GM12864 (cell line): Measurements from ENCODE around the gene ANKRD13C.
"Not testable (repeated sequence)": the region's sequence is repeated elsewhere in the genome, so short reads cannot be mapped to it uniquely, and the experiment has no call there.

Experiments used
- DNase-seq: peaks from one replicate; pipeline ENCODE4 v3.0.0-alpha.2; 2011; ENCODE audit warnings: low read depth
- H3K4me3 ChIP-seq: 2 replicates; pipeline ENCODE4 v1.5.1; 2011; ENCODE audit warnings: mild to moderate bottlenecking, low read depth, low read length, control low read depth
- TF ChIP-seq, protein P1 (sequence below): IDR thresholded peaks from 2 replicates; pipeline ENCODE4 v1.5.1; 2011; ENCODE audit warnings: low read depth, mild to moderate bottlenecking, moderate library complexity, low read length, control low read depth, inconsistent platforms; ENCODE audit errors: missing control alignments

The ANKRD13C gene

DNA sequence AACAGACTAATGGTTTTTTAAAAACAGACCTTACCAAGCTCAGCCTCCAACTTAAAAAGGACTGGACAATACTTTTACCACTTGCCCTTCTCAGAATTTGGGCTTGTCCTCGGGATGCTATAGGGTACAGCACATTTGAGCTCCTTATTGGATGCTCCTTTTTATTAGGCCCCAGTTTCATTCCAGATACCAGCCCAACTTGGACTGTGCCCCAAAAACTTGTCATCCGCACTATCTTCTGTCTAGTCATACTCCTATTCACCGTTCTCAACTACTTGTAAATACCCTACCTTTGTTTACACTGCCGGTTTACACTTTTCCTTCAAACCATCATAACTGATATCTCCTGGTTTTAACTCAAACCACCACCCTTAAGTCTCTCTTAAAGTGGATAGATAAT lies 17.9 kb upstream of the ANKRD13C start:
- TF ChIP-seq, protein P1, sequence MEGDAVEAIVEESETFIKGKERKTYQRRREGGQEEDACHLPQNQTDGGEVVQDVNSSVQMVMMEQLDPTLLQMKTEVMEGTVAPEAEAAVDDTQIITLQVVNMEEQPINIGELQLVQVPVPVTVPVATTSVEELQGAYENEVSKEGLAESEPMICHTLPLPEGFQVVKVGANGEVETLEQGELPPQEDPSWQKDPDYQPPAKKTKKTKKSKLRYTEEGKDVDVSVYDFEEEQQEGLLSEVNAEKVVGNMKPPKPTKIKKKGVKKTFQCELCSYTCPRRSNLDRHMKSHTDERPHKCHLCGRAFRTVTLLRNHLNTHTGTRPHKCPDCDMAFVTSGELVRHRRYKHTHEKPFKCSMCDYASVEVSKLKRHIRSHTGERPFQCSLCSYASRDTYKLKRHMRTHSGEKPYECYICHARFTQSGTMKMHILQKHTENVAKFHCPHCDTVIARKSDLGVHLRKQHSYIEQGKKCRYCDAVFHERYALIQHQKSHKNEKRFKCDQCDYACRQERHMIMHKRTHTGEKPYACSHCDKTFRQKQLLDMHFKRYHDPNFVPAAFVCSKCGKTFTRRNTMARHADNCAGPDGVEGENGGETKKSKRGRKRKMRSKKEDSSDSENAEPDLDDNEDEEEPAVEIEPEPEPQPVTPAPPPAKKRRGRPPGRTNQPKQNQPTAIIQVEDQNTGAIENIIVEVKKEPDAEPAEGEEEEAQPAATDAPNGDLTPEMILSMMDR, result no peak
- no peak overlapping the region for H3K4me3 ChIP-seq
- DNase-seq, result no peak

DNA sequence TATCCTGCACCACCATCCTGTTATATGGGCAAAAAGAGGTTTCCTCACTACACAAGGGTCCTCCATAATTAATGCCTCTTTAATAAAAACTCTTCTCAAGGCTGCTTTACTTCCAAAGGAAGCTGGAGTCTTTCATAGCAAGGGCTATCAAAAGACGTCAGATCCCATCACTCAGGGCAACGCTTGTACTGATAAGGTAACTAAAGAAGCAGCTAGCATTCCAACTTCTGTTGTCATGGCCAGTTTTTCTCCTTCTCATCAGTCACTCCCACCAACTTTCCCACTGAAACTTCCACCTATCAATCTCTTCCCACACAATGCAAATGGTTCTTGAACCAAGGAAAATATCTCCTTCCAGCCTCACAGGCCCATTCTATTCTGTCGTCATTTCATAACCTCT lies 17.1 kb upstream of the ANKRD13C start:
- not testable (repeated sequence) for DNase-seq

DNA sequence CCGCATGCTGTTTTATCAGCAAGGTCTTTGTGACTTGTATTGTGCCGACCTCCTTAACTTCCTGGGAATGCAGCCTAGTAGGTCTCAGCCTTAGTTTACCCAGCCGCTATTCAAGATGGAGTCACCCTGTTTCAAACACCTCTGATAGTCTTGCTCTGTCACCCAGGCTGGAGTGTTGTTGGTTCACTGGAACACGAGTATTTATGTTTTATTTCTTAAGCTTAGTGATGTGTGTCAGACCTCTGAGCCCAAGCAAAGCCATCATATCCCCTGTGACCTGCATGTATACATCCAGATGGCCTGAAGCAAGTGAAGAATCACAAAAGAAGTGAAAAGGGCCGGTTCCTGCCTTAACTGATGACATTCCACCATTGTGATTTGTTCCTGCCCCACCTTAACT lies 12.9 kb upstream of the ANKRD13C start:
- DNase-seq, H3K4me3 ChIP-seq: not testable (repeated sequence)

More for the DNA sequence above, 17.1 kb upstream of the ANKRD13C start:
- not testable (repeated sequence) for H3K4me3 ChIP-seq

DNA sequence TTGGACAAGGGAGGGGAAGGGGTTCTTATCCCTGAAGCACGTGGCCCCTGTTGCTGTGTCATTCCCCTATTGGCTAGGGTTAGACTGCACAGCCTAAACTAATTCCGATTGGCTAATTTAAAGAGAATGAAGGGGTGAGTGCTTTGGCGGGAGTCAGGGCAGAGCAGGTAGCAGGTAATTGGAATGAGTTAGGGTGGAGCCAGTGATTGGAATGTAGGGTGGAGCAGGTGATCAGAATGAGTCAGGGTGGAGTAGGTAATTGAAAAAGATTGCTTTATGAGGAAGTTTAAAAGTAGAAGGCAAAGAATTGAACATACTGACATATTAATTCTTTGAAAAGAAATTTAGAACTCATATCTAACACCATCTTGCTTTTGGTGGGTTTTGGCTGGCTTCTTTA lies 12.5 kb upstream of the ANKRD13C start:
- DNase-seq, H3K4me3 ChIP-seq: not testable (repeated sequence)

DNA sequence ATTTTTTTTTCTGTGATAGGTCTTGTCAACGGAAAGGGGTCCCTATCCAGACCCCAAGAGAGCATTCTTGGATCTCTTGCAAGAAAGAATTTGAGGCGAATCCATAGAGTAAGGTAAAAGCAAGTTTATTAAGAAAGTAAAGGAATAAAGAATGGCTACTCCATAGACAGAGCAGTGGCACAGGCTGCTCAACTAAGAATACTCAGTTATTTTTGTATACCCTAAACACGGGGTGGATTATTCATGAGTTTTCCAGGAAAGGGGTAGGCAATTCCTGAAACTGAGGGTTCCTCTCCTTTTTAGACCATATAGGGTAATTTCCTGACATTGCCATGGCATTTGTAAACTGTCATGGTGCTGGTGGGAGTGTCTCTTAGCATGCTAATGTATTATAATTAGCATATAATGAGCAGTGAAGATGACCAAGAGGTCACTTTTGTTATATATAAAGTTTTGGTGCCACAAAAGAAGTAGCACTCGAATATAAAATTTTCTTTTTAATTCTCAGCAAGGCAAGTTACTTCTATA lies 12.0 kb upstream of the ANKRD13C start:
- DNase-seq, H3K4me3 ChIP-seq: not testable (repeated sequence)

DNA sequence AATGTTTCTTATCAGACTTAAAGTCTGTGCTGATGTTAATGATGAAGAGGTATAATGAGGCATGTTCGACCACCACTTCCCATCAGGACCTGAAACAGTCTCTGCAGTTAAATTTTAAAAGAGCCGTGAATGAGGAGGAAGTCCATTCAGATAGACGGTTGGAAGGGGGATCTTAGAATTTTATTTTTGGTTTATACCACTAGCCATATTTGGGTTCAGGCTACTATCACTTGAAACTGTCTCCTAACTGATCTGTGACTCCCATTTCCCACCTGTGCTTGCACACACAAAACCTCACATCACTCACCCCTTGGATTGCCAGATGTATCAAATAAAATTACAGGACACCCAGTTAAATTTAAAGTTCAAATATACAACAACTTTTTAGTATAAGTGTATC lies 9.9 kb upstream of the ANKRD13C start:
- DNase-seq, result no peak
- no peak overlapping the region for H3K4me3 ChIP-seq
- TF ChIP-seq, protein P1, result no peak

DNA sequence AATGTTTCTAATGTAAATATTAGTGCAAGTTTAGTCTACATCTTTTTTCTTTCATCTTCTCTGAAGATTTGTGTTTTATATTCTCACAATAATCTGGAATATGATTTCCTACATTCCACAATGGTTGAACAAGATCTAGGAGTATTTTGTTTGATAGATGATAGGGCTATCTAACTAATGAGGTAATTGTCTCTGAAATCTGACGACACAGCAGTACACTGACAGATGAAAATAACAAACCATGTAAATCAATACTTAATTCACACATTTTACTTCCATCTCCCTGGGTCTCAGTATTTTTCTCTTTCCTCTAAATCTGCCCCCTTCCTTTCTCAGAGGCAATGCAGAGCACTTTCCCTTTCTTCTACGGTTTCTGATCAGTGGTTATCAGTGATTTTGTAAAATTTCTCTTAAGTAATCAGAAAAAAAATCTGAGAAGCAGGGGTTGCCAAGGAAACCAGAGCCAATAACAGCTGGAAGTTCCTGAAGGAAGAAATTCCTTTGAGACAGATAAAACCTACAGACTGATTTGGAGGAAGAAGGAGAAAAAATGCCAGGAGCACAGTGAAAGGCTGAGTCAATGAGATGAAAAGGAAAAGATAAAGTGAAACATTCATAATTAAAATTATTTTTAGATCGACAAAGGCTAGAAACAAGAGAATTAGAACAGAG lies 7.3 kb upstream of the ANKRD13C start:
- no peak for DNase-seq

DNA sequence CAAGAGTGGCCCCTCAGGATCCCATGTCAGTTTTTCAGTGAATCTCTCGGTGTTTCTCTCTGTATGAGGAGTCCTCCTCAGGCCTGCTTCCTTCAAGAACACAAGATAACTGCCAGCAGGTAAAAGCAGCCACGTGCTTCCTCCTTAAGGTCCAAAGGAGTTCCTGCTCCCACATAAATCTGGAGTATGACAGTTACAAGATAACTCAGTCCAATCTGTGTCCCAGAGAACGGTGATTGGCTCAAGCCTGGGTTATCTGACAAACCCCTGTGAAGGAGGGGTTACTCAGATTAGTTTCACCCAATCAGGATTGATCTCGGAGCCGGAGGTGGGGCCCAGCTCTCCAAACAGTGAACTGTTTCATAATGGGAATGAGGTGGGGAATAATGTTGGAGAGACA lies 5.8 kb upstream of the ANKRD13C start:
- DNase-seq, result no peak
- TF ChIP-seq, protein P1, result no peak
- no peak overlapping the region for H3K4me3 ChIP-seq

More for the DNA sequence above, 7.3 kb upstream of the ANKRD13C start:
- TF ChIP-seq, protein P1, result no peak
- H3K4me3 ChIP-seq, result no peak overlapping the region

DNA sequence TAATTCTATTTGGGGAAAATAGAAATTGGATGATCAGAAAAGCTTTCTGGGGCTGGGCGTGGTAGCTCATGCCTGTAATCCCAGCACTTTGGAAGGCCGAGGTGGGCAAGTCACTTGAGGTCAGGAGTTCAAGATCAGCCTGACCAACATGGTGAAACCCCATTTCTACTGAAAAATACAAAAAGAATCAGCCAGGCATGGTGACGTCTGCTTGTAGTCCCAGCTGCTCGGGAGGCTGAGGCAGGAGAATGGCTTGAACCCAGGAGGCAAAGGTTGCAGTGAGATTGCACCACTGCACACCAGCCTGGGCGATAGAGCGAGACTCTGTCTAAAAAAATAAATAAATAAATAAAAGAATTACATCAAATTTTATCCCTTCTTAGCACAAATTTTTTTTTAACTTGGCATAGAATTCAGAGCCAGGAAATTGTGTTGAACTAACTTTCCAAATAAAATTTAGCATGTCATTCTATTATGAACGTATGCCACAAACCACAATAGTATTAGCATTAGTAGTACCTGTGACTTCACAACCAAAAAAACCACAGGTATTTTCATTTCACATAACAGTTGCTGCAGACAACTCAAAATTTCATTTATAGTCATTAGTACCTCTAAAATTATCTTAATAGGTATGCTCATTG lies 4.5 kb upstream of the ANKRD13C start:
- peak; percentile 1 for DNase-seq
- TF ChIP-seq, protein P1, result no peak
- no peak overlapping the region for H3K4me3 ChIP-seq
